GM19328 (cell line): Measurements from ENCODE around the gene ZNF577.
"Not testable (repeated sequence)": the region's sequence is repeated elsewhere in the genome, so short reads cannot be mapped to it uniquely, and the experiment has no call there.

Experiments
- ATAC-seq: cut with Tn5 transposase; IDR thresholded peaks from one replicate; pipeline ENCODE4 v1.9.1; 2021; ENCODE audit warnings: mild to moderate bottlenecking, moderate library complexity; ENCODE audit not compliant: unreplicated experiment

The ZNF577 gene

DNA sequence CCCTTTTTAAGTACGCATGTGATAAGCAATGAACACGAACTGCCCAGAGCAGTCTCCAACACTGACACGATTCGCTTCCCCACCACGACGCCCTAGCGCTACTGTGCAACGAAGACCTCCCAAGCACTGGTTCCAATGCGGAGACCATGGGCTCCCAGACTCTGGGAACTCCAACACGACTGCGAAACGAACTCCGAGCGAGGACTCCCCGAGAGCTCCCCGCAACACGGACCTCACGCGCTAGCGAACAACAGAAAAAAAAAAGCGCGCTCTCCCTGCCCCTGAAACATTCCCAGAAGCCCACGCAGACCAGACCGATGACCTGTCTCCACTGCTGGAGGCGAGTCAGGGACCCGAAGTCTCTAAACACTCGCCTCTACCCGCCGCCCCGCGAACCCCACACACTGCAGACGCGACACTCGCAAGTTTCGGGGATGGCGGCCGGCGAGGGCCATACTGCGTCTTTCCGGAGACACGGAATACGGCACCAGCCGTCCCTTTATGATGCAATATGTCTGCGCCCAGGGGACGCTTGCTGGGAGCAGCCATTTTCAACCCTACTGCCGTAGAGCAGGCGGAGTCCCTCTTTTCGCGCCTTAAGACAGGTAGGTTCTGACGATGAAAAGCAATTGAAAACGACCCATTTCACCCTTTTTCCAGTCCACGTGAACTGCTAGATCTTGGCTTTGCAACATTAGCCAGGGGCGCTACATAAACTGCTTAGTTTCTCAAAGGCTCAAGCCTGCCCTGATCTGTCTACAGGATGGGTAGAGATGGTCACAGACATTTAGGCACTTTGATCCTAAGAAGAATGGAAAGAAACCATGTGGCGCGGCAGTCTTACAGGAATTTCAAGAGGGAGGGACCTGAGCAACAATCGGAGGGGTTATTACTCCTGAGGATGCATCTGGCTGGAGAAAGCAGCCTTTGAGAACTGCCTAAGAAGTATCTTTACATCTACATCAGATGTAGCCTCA is at the start of gene ZNF577:
Gene ZNF577, minus strand, starts transcription at position 430 of the 977 bp plus-strand sequence. CDS start 7,569 bp downstream, outside the sequence.
- ATAC-seq = no peak

DNA sequence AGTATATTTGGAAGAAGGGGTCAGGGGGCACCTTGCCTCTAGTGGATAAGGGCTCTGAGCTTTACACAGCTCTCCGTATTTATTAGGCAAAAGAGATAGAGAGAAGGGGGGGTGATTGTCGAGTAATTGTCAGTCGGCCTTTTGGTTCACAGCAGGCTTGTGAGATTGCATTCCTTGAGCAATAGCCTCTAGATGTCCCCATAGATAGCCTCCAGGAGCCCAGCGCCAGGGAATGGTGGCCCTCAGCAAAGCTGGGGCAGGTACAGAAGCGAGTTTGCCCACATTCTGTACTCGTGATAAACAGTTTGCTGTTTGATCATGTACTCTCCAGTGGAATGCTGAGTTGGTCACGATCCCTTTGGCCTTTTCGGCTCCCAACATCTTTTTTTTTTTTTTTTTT is 44.2 kb upstream of the ZNF577 start:
- no peak for ATAC-seq

DNA sequence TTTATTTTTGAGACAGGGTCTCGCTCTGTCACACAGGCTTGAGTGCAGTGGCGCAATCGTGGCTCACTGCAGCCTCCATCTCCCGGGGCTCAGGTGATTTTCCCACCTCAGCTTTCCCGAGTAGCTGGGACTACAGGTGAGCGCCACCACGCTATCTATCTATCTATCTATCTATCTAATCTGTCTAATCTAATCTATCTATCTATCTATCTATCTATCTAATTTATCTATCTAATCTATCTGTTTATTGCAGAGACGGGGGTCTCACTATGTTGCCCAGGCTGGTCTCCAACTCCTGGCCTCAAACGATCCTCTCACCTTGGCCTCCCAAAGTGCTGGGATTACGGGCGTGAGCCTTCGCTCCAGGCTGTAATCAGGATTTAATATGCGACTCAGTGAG is 40.1 kb upstream of the ZNF577 start:
- ATAC-seq = no peak

- peak; percentile 58 for ATAC-seq
Measured at GRCh38 chr19:51926784-51927741, 39.3 kb upstream of the ZNF577 start, which contains the start of gene ZNF613. ZNF613 (plus strand) TSS chr19:51927472; CDS start chr19:51936221, 8,749 bp downstream.

DNA sequence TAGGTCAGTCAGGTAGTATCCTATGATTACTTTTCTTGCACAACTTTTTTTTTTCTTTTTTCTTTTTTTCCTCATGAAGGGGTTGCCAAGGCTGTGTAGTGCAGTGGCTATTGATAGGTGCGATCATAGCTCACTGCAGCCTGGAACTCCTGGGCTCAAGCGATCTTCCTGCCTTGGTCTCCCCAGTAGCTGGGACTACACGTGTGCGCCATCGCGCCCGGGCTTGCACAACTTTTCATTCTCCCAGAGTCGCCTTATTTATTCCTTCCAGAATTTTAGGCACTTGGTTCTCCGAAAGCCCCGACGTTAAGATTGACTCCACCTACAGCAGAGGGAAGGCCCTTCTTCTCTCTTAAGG is 38.7 kb upstream of the ZNF577 start:
- ATAC-seq = no peak

GRCh38 chr19:51921949-51922348 is 34.2 kb upstream of the ZNF577 start:
- ATAC-seq = no peak

DNA sequence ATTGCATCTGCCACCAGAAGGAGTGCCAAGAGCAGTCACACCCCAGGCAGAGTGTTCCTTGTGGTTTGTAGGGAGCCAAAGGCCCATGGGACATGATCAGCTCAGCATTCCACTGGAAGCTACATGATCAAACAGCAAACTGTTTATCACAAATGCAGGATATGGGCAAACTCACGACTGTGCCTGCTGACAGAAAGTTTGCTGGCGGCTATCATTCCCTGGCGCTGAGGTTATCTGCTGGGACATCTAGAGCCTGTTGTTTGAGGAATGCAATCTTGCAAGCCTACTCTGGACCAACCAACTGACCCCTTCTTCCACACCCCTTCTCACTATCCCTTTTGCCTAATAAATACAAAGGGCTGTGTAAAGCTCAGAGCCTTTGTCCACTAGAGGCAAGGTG is 31.9 kb upstream of the ZNF577 start:
- no peak for ATAC-seq

DNA sequence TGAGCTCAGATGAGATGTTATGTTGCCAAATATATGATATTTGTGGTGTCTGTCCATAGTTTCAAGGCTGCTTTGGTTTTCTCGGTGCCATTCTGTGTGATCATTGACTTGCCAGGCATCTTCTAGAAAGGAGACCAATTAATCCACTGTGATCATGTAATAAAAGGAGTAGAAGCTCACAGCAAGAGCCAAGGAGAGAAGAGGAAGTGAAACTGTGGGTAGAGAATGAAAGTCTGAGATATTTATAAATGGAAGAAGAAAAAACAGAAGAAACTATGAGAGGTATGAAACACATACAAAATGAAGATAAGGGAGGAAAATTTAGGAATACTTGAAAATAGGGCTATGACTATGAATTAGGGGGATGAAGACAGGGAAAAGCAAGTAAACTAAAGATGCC is 28.4 kb upstream of the ZNF577 start:
- ATAC-seq = no peak

GRCh38 chr19:51915324-51915867 is 27.6 kb upstream of the ZNF577 start:
- no peak for ATAC-seq

DNA sequence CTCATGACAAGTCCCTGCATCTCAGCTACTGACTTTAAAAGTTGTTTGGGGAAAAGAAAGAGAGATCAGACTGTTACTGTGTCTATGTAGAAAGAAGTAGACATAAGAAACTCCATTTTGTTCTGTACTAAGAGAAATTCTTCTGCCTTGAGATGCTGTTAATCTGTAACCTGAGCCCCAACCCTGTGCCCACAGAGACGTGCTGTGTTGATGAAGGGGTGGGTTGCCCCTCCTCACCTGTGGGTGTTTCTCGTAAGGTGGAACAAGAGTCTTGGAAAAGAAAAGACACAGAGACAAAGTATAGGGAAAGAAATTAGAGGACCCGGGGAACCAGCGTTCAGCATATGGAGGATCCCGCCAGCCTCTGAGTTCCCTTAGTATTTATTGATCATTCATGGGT is 20.2 kb upstream of the ZNF577 start:
- not testable (repeated sequence) for ATAC-seq

DNA sequence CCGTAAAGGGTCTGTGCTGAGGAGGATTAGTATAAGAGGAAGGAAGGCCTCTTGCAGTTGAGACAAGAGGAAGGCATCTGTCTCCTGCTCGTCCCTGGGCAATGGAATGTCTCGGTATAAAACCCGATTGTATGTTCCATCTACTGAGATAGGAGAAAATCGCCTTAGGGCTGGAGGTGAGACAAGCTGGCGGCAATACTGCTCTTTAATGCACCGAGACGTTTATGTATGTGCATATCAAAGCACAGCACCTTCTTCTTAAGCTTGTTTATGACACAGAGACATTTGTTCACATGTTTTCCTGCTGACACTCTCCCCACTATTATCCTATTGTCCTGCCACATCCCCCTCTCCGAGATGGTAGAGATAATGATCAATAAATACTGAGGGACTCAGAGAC is 18.4 kb upstream of the ZNF577 start:
- ATAC-seq = not testable (repeated sequence)

DNA sequence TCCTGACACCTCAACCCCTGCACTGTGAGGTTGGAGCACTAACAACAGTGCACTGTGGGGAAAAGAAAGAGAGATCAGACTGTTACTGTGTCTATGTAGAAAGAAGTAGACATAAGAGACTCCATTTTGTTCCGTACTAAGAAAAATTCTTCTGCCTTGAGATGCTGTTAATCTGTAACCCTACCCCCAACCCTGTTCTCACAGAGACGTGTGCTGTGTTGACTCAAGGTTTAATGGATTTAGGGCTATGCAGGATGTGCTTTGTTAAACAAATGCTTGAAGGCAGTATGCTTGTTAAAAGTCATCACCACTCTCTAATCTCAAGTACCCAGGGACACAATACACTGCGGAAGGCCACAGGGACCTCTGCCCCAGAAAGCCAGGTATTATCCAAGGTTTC is 17.9 kb upstream of the ZNF577 start:
- ATAC-seq = not testable (repeated sequence)

- no peak for ATAC-seq
Measured at GRCh38 chr19:51905206-51905605, 17.5 kb upstream of the ZNF577 start.

GRCh38 chr19:51904331-51905165 is 16.8 kb upstream of the ZNF577 start, which contains the start of gene ZNF649:
ZNF649 (minus strand) TSS chr19:51905017; CDS start chr19:51900107, 4,910 bp downstream.
- ATAC-seq = no peak

DNA sequence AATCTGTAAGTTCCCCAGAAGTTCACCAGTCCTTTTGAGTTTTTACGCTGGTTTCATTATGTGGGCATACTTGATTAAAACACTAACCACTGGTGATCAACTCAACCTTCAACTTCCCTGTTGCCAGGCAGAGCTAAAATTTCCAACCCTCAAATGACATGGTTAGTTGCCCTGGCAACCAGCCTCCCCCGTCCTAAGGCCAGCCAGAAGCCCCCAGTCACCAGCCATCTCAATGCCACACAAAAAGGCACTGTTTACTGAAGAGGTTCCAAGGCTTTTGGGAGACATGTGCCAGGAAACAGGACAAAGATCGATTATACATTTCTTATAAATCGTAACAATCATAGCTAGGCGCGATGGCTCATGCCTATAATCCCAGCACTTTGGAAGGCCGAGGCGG is 15.4 kb upstream of the ZNF577 start:
- ATAC-seq = no peak

DNA sequence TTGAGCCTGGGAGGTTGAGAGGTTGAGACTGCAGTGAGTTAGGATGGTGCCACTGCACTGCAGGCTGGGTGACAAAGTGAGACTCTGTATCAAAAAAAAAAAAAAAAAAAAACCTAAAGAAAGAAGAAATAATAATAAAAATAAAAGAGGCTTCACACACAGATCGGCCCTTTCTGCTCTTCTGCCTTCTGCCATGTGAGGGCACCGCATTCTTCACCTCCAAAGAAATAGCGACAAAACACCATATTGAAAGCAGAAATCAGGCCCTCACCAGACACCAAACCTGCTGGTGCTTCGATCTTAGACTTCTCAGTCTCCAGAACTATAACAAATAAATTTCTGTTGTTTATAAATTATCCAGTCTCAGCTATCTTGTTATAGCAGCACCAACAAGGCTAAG is 14.1 kb upstream of the ZNF577 start:
- no peak for ATAC-seq

DNA sequence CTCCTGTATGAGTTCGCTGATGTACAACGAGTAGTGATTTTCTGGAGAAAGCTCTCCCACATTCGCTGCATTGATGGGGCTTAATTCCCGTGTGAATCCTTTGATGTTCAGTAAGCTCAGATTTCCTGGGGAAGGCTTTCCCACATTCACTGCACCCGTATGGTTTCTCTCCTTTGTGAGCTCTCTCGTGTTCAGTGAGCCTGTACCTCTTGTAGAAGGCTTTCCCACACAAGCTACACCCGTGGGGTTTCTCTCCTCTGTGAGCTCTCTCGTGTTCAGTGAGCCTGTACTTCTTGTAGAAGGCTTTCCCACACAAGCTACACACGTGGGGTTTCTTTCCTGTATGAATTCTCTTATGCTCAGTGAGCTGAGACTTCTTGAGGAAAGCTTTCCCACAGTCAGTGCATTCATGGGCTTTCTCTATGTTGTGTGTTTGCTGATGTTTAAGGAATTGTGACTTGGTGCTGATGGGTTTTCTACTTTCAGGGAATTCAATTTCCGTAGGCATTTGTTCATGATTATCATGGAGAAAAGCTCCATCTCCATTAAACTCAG is 3.5 kb upstream of the ZNF577 start:
- ATAC-seq = no peak

- no peak for ATAC-seq
Measured at GRCh38 chr19:51889934-51890333, 2.2 kb upstream of the ZNF577 start.

DNA sequence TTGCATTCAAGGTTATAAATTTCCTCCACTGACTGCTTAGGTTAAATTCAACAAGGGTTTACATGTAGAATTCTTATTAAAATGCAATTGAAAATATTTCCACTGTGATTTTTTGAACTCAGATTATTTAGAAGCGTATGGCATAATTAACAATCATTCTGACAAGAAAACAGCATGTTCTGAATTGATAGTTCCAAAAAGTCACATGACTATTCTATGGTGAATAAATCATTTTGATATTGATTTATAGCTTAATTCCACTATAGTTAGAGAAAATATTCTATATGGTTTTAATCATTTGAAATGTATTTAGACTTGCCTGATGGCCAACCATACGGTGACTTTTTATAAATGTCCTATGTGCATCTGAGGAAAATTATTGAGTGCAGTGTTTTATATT is 3.0 kb downstream of the ZNF577 start:
- ATAC-seq = no peak

DNA sequence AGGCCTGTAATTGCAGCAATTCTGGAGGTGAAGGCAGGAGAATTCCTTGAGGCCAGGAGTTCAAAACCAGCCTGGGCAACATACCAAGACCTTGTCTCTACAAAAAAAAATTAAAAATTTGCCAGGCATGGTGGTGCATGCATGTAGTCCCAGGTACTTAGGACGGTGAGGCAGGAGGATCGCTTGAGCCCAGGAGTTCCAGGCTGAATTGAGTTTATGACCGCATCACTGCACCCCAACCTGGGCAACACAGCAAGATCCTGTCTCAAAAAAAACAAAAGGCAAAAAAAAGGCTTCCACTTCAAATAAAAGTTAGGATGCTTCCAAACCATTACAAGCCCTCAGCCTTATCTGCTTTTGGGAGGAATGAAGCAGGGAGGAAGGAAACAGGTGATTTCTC is 5.2 kb downstream of the ZNF577 start:
- ATAC-seq = no peak
